Duodenal mucosa (tissue), 2 donors: Measurements from ENCODE around the gene HSPB6.
"Not testable (repeated sequence)": the region's sequence is repeated elsewhere in the genome, so short reads cannot be mapped to it uniquely, and the experiment has no call there.

ENCODE experiments used
- H3K27ac ChIP-seq: one replicate; pipeline ENCODE4 v1.7.0; 2013; ENCODE audit warnings: low read depth, low read length
- H3K27me3 ChIP-seq, 2 donors: one replicate each; pipeline ENCODE4 v1.7.0; 2013; ENCODE audit warnings: low read length in 2 of 2, control low read depth in 1 of 2; ENCODE audit not compliant: insufficient read depth in 2 of 2, control insufficient read depth in 1 of 2
- H3K36me3 ChIP-seq, 2 donors: one replicate each; pipeline ENCODE4 v1.7.0; 2013; ENCODE audit warnings: low read length in 2 of 2, control low read depth in 1 of 2; ENCODE audit not compliant: insufficient read depth in 2 of 2, control insufficient read depth in 1 of 2
- H3K4me1 ChIP-seq, 2 donors: one replicate each; pipeline ENCODE4 v1.7.0; 2013; ENCODE audit warnings: low read length in 2 of 2, control low read depth in 1 of 2; ENCODE audit not compliant: insufficient read depth in 2 of 2, control insufficient read depth in 1 of 2
- H3K4me3 ChIP-seq, 2 donors: one replicate each; pipeline ENCODE4 v1.7.0; 2013; ENCODE audit warnings: low read length in 2 of 2, low read depth in 1 of 2
- H3K9ac ChIP-seq, 2 donors: one replicate each; pipeline ENCODE4 v1.7.0; 2013; ENCODE audit warnings: low read length in 2 of 2, low read depth in 1 of 2
- H3K9me3 ChIP-seq, 2 donors: one replicate each; pipeline ENCODE4 v1.7.0; 2013; ENCODE audit warnings: low read length in 2 of 2, control low read depth in 1 of 2; ENCODE audit not compliant: control insufficient read depth in 1 of 2

The HSPB6 gene

GRCh38 chr19:35756377-35757230 lies at the start of gene HSPB6:
Gene HSPB6, minus strand, starts transcription at chr19:35757029. Its CDS starts 21 bp downstream, at chr19:35757008.
- H3K36me3 ChIP-seq = peaks cover 10 to 33% of the 10 kb centered on the region in 2 donors

DNA sequence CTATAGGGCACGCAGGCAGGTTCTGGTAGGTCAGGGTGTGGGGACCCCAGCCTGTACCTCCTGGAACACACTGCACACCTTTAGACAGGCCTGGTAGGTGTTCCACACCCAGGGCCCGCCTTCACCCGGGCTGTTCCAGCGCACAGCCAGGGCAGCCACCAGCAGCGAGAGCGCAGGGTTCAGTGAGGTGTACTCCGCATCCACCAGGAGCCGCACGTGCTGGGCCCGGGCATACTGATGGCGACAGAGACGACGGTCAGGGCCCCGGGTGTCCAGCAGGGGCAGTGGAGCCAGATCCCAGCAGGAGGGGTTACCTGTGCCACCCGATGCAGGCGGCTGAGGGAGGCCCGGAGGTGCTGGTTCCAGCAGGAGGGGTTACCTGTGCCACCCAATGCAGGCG lies 49.8 kb upstream of the HSPB6 start:
- H3K27ac ChIP-seq = no peak overlapping the region
- H3K9me3 ChIP-seq = no peaks in the 10 kb centered on the region
- H3K36me3 ChIP-seq = no peaks in the 10 kb centered on the region
- H3K9ac ChIP-seq = no peak overlapping the region
- no peaks in the 10 kb centered on the region for H3K4me1 ChIP-seq
- H3K4me3 ChIP-seq = no peak overlapping the region
- H3K27me3 ChIP-seq = peaks cover 0 to 2% of the 10 kb centered on the region in 2 donors

More at GRCh38 chr19:35756377-35757230, at the start of gene HSPB6:
- H3K27ac ChIP-seq = peak within 1 kb of the TSS; percentile 62
- peak within 1 kb of the TSS; percentile 2 to 25 for H3K9ac ChIP-seq
- no peaks in the 10 kb centered on the region for H3K9me3 ChIP-seq
- peak within 1 kb of the TSS; percentile 67 to 96 for H3K4me3 ChIP-seq
- peaks cover 0 to 4% of the 10 kb centered on the region in 2 donors for H3K27me3 ChIP-seq
- H3K4me1 ChIP-seq = peaks cover 23 to 31% of the 10 kb centered on the region in 2 donors

- H3K9me3 ChIP-seq = no peaks in the 10 kb centered on the region
- no peaks in the 10 kb centered on the region for H3K27me3 ChIP-seq
Observed at GRCh38 chr19:35805526-35806102, 48.8 kb upstream of the HSPB6 start.

GRCh38 chr19:35801828-35802227 lies 45.0 kb upstream of the HSPB6 start:
- Histone ChIP-seq H3K36me3 (no peaks in the 10 kb centered on the region), H3K27ac (no peak overlapping the region), H3K9ac (no peak overlapping the region), H3K4me1 (no peaks in the 10 kb centered on the region), H3K4me3 (no peak overlapping the region), H3K27me3 (peaks cover 7 to 8% of the 10 kb centered on the region in 2 donors), H3K9me3 (no peaks in the 10 kb centered on the region)

More at GRCh38 chr19:35805526-35806102, 48.8 kb upstream of the HSPB6 start:
- Histone ChIP-seq H3K4me1 (no peaks in the 10 kb centered on the region), H3K4me3 (no peak overlapping the region), H3K36me3 (no peaks in the 10 kb centered on the region), H3K27ac (no peak overlapping the region), H3K9ac (no peak overlapping the region)

GRCh38 chr19:35797663-35798062 lies 40.8 kb upstream of the HSPB6 start:
- peaks cover 7 to 14% of the 10 kb centered on the region in 2 donors for H3K27me3 ChIP-seq
- no peaks in the 10 kb centered on the region for H3K4me1 ChIP-seq
- H3K9ac ChIP-seq = no peak overlapping the region
- no peaks in the 10 kb centered on the region for H3K36me3 ChIP-seq
- H3K27ac ChIP-seq = no peak overlapping the region
- H3K4me3 ChIP-seq = no peak overlapping the region
- no peaks in the 10 kb centered on the region for H3K9me3 ChIP-seq

DNA sequence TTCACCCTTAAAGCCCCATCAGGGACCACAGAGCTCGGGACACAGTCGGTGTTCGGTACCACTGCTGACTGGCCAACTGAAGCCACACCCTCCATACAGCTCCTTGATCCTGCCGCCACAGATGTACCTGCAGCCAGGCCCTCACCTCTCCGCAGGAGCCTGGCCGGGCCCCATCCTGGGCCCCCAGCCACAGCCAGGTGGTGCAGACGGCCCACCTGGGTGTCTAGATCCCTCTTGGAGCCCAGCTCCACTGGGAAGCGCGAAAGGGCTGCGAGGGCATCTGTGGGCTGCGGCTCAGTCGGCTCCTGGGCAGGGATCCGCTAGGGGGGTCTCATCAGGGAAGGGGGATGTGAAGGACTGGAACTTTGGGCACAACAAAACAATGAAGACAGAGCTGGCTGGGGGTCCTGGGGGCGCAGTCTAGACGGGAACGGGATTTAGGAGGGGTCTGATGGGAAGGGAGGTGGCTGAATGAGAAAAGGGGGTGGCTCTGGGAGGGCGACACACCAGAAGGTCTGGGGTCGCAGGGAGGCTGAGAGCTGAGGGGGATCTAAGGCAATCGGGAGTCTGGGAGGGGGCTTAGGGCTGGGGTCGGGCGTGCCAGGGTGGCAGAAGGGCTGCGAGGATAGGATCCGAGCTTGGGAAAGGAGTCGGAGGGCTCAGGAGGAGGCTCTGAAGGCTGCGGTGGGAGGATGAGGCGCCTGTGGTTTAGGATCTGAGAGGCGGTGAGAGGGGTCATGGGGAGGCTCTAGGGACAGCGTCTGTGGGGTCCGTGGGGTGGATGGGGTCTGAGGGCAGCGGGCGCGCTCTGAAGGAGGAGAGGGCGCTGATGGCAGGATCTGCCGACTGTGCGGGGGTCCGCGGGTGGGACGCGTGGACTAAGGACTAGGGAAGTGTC lies 40.1 kb upstream of the HSPB6 start:
- peaks cover 7 to 14% of the 10 kb centered on the region in 2 donors for H3K27me3 ChIP-seq
- no peaks in the 10 kb centered on the region for H3K36me3 ChIP-seq
- H3K27ac ChIP-seq = no peak overlapping the region
- no peak overlapping the region for H3K4me3 ChIP-seq
- no peaks in the 10 kb centered on the region for H3K9me3 ChIP-seq
- no peaks in the 10 kb centered on the region for H3K4me1 ChIP-seq
- H3K9ac ChIP-seq = no peak overlapping the region

DNA sequence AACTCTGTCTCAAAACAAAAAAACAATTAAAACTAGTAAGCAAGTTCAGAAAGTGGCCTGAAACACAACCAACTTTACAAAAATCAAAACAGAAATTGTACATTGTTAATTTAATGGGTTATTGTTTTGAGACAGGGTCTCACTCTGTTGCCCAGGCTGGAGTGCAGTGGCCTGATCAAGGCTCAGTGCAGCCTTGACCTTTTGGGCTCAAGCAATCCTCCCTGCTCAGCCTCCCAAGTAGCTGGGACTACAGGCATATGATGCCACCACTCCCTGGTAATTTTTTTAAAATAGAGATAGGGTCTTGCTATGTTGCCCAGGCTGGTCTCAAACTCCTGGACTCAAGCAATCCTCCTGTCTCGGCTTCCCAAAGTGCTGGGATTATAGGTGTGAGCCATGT lies 38.7 kb upstream of the HSPB6 start:
- H3K9me3 ChIP-seq, H3K36me3 ChIP-seq, H3K27ac ChIP-seq, H3K4me1 ChIP-seq, H3K4me3 ChIP-seq, H3K9ac ChIP-seq: not testable (repeated sequence)
- H3K27me3 ChIP-seq = peaks cover 7 to 14% of the 10 kb centered on the region in 2 donors

DNA sequence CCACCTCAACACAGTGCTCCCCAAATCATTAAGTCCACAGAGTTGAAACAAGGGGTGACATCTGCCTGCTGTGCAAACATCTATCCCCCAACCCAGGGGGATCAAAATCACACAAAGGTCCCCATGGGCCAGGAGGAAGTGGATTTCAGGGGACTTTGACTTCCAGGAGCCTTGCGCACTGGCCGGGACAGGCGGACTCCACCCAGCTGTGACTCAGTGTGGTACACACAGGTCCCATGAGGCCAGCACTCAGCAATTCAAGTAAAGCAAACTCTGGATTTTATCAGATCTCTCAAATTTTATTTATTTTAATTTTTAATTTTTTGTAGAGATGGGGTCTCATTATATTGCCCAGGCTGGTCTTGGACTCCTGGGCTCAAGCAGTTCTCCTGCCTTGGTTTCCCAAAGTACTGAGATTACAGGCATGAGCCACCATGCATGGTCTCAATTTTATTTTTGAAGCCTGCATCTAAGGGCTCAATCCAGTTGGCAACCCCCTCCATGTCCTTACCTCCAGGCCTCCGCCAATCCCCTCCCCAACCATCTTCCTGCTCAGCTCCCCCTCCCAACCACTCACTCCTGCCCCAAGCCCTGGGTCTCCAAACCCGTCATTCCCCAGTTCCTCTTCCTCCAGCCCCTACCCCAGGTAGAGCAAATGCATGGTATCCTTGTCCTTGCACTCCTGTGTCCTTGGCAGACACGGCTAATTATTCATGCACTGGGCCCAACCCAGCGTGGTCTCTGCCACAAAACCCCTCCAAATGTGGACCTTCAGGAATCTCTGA lies 36.7 kb upstream of the HSPB6 start:
- Histone ChIP-seq H3K9me3 (no peaks in the 10 kb centered on the region), H3K9ac (no peak overlapping the region), H3K36me3 (no peaks in the 10 kb centered on the region), H3K27me3 (peaks cover 7 to 14% of the 10 kb centered on the region in 2 donors), H3K4me3 (no peak overlapping the region), H3K4me1 (no peaks in the 10 kb centered on the region), H3K27ac (no peak overlapping the region)

DNA sequence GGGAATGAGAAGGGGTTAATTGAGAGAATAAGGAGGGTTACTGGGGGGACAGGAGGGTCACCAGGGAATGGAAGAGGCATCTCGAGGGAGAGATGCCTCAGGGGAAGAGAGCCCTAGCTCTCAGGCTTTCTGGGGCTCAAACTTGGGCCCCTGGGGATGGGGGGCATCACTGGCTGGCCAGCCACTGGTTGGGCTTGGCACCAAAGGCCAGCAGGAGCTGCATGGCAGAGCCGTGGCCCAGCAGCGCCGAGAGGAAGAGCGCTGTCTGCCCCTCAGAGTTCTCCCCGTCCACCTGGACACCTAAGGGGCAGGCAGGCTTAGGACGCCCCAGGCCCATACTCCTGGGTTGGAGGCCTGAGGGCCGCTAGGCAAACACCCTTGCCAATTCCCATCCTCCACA lies 36.1 kb upstream of the HSPB6 start:
- Histone ChIP-seq H3K9ac (no peak overlapping the region), H3K4me3 (no peak overlapping the region), H3K27ac (no peak overlapping the region), H3K27me3 (peaks cover 7 to 13% of the 10 kb centered on the region in 2 donors), H3K36me3 (no peaks in the 10 kb centered on the region), H3K9me3 (no peaks in the 10 kb centered on the region), H3K4me1 (no peaks in the 10 kb centered on the region)
